Measurements from ENCODE around the gene DACH2. TPM values are rescaled to one million over a fixed set of nuclear protein-coding genes. Genes with fewer than 3 reads are reported as not detected.

Gene DACH2
- total and polyA plus RNA-seq, 9 of the 15 experiments (the other 6 are each of a cell fraction or from before 2014, with no cell fraction given), result not detected

GRCh38 chrX:86141786-86142185 is 6.5 kb upstream of the DACH2 start:
- H3K4me3 ChIP-seq, result no peak overlapping the region
- H3K27me3 ChIP-seq (ENCODE audit: control insufficient read depth in 2 of 2, insufficient read depth in 2 of 2, low read length in 2 of 2), result no peaks in the 10 kb centered on the region
- no peaks in the 10 kb centered on the region for H3K9me3 ChIP-seq (replicated peaks; ENCODE audit: control insufficient read depth, insufficient read depth, low read depth, low read length)
- H3K79me2 ChIP-seq (ENCODE audit: control insufficient read depth, insufficient read depth, low read length), result no peaks in the 10 kb centered on the region
- no peak overlapping the region for H2AFZ ChIP-seq (ENCODE audit: low read depth, low read length)
- ChIA-PET POLR2A (no interaction called here), CTCF (ENCODE audit: low intra/inter-chr PET ratio) (no interaction called here)
- no peaks in the 10 kb centered on the region for H3K4me1 ChIP-seq (replicated peaks in 1 of 2; ENCODE audit: control insufficient read depth in 2 of 2, insufficient read depth in 2 of 2, low read length in 2 of 2)
- FAIRE-seq (no peak), ATAC-seq (no peak), DNase-seq (ENCODE audit: extremely low read depth in 1 of 4, low spot score in 3 of 4) (no peak)
- BruUV-seq (replicated peaks), result no TSS peak
- intact Hi-C loops (cut with micrococcal nuclease), result no loop called here
- H3K27ac ChIP-seq (ENCODE audit: extremely low read depth, low read depth, low read length), result no peak overlapping the region
- no peak overlapping the region for H3K4me2 ChIP-seq (ENCODE audit: insufficient read depth, low read length)
- H4K20me1 ChIP-seq (replicated peaks; ENCODE audit: control insufficient read depth, insufficient read depth, low read length), result no peaks in the 10 kb centered on the region
- in situ Hi-C loops (cut with MboI), result no loop called here
- H3K36me3 ChIP-seq (ENCODE audit: control insufficient read depth, insufficient read depth, low read length), result no peaks in the 10 kb centered on the region
- no peak overlapping the region for H3K9ac ChIP-seq (ENCODE audit: insufficient read depth in 1 of 2, low read depth in 2 of 2, low read length in 2 of 2)
- 0% methylated on average over 1 of the region's 1 CpG for WGBS (ENCODE audit: insufficient coverage, low coverage, missing lambda C conversion rate)
- no peaks in the 10 kb centered on the region for H3K9me1 ChIP-seq (ENCODE audit: control insufficient read depth, insufficient read depth, low read length)
- no peak for TF ChIP-seq PBX2 (CRISPR knock-in tag; IDR thresholded peaks at IDR 0.05; ENCODE audit: low read depth)
- TF ChIP-seq PBX2 (tag; conservative IDR thresholded peaks at IDR 0.05; ENCODE audit: low read depth), result no peak
- no peak for TF ChIP-seq E2F3 (CRISPR knock-in tag; IDR thresholded peaks at IDR 0.05)
- TF ChIP-seq FOXM1 (IDR thresholded peaks at IDR 0.05; ENCODE audit: low read depth), result no peak
- no peak for TF ChIP-seq FOXM1 (CRISPR knock-in tag; IDR thresholded peaks at IDR 0.05; ENCODE audit: low read depth)
- no peak for TF ChIP-seq HDAC6 (IDR thresholded peaks at IDR 0.05; ENCODE audit: low read depth, low read length)
- TF ChIP-seq MED1 (CRISPR knock-in tag; IDR thresholded peaks at IDR 0.05; ENCODE audit: borderline replicate concordance), result no peak
- no peak for TF ChIP-seq SP2 (IDR thresholded peaks at IDR 0.05; ENCODE audit: extremely low read depth, low read depth, low read length, poor library complexity, severe bottlenecking)
- no peak for TF ChIP-seq ZNF511 (CRISPR knock-in tag; IDR thresholded peaks at IDR 0.05)
- no peak for TF ChIP-seq CBX3 (IDR thresholded peaks at IDR 0.05; ENCODE audit: borderline replicate concordance in 1 of 2, low read length in 2 of 2)
- TF ChIP-seq CCNT2 (IDR thresholded peaks at IDR 0.05; ENCODE audit: borderline replicate concordance, extremely low read depth, insufficient read length, low read depth, low read length), result no peak
- no peak for TF ChIP-seq RERE (CRISPR knock-in tag; IDR thresholded peaks at IDR 0.05; ENCODE audit: borderline replicate concordance)
- no peak for TF ChIP-seq TEAD1 (CRISPR knock-in tag; IDR thresholded peaks at IDR 0.05)
- TF ChIP-seq KDM1A (IDR thresholded peaks at IDR 0.05), result no peak

Measured in K562 (cell line).